Astrocyte of the cerebellum (primary cell): Measurements from ENCODE around the gene FBXW8.

ENCODE experiments used
- DNase-seq: peaks from one replicate; pipeline ENCODE4 v3.0.0-alpha.2; 2011; ENCODE audit warnings: low read depth
- H3K4me3 ChIP-seq: 2 replicates; pipeline ENCODE4 v1.5.1; 2011; ENCODE audit warnings: mild to moderate bottlenecking, low read depth, low read length, moderate library complexity
- in situ Hi-C: cut with HindIII; loops from 2 replicates; pipeline ENCODE4 v1.10.0; 2017; ENCODE audit warnings: low sequenced_read_pairs
- TF ChIP-seq, protein P1 (sequence below): IDR thresholded peaks from 2 replicates; pipeline ENCODE4 v1.5.1; 2012; ENCODE audit warnings: low read length, low read depth, moderate library complexity, mild to moderate bottlenecking; ENCODE audit errors: missing control alignments

Gene FBXW8

DNA sequence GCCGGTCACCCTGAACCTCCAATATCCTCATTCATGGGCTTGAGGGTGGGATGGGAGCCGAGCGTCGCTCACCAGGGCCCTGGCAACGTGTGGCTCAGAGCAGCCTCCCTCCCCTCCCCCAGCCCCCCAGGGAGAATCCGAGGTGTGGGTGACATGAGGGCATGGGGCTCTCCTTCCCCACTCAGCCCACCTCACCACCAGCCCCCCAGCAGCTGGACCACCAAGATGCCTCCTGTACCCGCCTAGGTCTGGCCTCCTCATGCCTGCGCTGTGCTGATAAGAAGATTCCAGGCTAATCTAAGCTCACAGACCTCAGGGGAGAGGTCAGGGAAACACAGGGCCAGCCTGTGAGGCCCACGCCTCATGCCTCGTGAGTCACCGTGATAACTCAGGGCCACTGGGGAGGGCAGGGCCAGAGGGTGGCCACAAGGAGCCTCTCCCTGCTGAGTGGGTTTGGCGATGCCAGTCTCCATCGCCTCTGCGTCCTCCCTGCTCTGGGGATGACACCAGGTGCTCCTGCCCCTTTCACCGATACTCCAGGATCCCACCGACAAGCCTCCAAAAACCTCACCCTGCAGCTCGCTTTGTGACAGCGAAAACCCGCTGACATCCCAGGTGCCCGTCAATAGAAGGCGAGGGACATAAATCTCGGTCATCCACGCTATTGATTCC lies 131.6 kb downstream of the FBXW8 start:
- TF ChIP-seq, protein P1, sequence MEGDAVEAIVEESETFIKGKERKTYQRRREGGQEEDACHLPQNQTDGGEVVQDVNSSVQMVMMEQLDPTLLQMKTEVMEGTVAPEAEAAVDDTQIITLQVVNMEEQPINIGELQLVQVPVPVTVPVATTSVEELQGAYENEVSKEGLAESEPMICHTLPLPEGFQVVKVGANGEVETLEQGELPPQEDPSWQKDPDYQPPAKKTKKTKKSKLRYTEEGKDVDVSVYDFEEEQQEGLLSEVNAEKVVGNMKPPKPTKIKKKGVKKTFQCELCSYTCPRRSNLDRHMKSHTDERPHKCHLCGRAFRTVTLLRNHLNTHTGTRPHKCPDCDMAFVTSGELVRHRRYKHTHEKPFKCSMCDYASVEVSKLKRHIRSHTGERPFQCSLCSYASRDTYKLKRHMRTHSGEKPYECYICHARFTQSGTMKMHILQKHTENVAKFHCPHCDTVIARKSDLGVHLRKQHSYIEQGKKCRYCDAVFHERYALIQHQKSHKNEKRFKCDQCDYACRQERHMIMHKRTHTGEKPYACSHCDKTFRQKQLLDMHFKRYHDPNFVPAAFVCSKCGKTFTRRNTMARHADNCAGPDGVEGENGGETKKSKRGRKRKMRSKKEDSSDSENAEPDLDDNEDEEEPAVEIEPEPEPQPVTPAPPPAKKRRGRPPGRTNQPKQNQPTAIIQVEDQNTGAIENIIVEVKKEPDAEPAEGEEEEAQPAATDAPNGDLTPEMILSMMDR: no peak
- no peak for DNase-seq
- no peak overlapping the region for H3K4me3 ChIP-seq
- in situ Hi-C loops: no loop called here

DNA sequence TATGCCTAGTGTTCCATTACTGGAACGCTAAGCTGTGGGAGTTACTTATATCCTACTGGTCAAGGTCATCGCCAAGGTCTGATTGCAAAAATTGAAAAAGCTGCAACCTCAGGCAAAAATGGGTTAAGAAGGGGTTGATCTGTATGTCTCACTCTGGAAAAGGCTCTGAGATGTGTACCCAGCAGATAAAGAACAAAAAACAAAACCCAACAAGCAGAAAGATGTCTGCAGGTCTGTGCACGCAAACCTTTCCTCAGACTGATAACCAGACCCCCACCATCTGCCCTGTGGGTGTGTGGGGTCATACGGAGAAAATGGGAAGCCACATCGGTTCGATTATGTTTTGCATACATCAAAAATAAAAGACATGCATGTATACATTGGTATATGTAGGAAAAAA lies 132.1 kb downstream of the FBXW8 start:
- no peak for DNase-seq
- TF ChIP-seq, protein P1: no peak
- in situ Hi-C loops: no loop called here
- no peak overlapping the region for H3K4me3 ChIP-seq

DNA sequence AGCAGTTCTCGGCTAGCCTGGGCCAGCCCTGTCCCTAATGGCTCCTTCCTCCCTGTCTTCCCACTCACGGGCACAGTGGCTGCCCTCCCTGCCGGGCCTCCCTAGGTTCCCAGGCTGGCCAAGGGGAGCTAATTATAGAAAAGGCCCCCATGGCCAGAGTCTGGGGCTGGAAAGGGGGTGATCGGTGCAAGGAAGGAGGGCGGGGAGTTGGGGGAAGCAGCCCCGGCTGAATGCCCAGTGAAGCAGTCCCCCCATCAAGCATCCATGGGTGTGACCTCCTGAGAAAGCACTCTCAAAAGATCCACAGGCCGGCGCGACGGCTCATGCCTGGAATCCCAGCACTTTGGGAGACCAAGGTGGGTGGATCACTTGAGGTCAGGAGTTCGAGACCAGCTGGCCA lies 133.6 kb downstream of the FBXW8 start:
- in situ Hi-C loops: no loop called here
- no peak overlapping the region for H3K4me3 ChIP-seq
- TF ChIP-seq, protein P1: no peak
- no peak for DNase-seq

DNA sequence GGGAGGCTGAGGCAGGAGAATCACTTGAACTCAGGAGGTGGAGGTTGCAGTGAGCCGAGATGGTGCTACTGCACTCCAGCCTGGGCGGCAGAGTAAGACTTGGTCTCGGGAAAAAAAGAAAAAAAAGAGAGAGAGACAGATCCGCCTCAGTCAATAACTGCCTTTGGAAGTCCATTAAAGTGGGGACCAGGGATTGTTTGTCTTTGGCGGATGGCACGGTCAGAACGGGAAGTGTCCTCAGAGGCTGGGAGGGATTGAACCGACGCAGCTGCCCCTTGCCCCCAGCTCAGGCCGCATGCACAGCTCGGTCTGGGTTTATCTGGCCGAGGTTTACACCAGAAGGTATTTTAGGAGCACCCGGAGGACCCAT lies 134.0 kb downstream of the FBXW8 start:
- DNase-seq: no peak
- TF ChIP-seq, protein P1: no peak
- H3K4me3 ChIP-seq: no peak overlapping the region
- in situ Hi-C loops: no loop called here

DNA sequence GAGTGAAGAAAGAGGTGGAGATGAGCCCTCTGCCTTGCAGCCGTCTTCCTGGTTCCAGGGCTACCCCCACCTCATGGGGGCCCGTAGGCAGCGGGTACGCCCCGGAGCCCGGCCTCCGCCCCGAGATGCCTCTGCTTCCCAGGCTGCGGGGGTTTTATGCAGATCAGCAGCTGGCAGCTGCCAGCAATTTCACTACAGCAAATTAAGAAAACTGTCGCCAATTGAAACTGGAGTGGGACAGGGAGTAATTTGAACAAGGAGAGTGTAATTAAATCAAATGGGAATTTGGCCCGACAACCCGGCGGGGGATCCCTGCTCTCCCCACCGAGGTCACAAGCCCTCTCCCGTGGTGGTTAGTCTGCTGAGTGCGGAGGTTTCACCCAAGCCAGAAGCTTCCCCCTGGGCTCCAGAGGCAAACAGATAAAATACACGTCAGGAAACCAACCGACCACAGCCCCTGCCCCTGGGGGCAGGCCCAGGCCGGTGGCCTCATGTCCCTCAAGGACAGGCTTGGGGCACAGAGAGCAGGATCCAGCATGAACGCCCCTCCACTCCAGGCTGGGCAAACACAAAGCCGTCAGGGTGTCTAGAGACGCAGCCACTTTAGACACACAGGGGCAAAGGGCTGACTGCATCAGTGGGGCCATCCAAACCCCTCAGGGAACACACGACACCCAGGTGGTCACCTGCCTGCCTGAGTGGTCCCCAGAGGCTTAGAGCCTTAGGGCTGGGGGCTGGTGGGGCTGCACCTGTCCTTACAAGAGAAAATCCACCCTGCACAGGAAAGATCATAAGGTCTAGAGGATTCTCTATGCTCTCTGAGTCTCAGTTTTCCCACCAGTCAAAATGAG lies 134.6 kb downstream of the FBXW8 start:
- TF ChIP-seq, protein P1: no peak
- DNase-seq: no peak
- in situ Hi-C loops: no loop called here
- H3K4me3 ChIP-seq: no peak overlapping the region

DNA sequence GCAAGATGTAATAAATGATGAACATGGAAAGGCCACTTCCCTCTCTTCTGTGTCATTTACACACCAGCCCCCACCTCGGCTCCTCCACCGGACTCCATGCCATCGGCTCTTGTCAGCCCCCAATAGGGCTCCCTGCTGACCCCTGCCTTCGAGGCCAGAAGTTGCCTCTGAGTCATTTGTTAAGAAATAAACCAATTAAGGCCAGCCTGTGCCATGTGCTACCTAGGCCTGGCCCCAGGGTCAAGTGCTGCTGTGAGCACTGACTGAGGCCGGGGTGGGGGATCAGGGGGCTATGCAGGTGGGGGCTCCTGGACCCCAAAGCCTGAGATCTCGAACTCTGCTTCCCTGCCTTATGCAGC lies 135.2 kb downstream of the FBXW8 start:
- TF ChIP-seq, protein P1: no peak
- in situ Hi-C loops: no loop called here
- H3K4me3 ChIP-seq: no peak overlapping the region
- no peak for DNase-seq
